K562 (cell line): ENCODE data around the gene TBC1D10A. TPM values are rescaled to one million over a fixed set of nuclear protein-coding genes. Genes with fewer than 3 reads are reported as not detected.

Experiments
- ATAC-seq: fragments of 200-7000 bp; cut with Tn5 transposase; 3 replicates; pipeline ENCODE4 v1.9.1; 2020; ENCODE audit warnings: moderate library complexity
- BruUV-seq: library from RNA; stranded (reverse); fragments of 400-500 nt; replicated peaks from 2 replicates; lab custom pipeline; 2021; lab: Mats Ljungman, UMichigan
- CTCF ChIA-PET: fragments of 300-600 bp; formaldehyde crosslinking; extraction: SDS; loops from one replicate; lab custom pipeline; 2021; ENCODE audit warnings: low intra/inter-chr PET ratio; lab: Yijun Ruan, JAX
- POLR2A ChIA-PET: fragments of 300-600, 350-650 bp; sonication (Branson Sonifier 250); formaldehyde crosslinking; extraction: SDS; loops from one replicate; lab custom pipeline; 2021; ENCODE audit warnings: antibody characterized with exemption, inconsistent platforms; lab: Yijun Ruan, JAX
- DNase-seq, 4 experiments: peaks; one replicate each; pipeline versions ENCODE4 v3.0.0 to v3.0.0-alpha.2; 2011 to 2018; ENCODE audit warnings: low spot score in 3 of 4, mixed read lengths in 3 of 4; ENCODE audit errors: extremely low read depth in 1 of 4
- FAIRE-seq: peaks from 2 replicates; lab custom pipeline; 2011; peaks lifted over from hg19 to GRCh38; lab: Jason Lieb, UNC
- H2AFZ ChIP-seq: 2 replicates; pipeline ENCODE4 v1.6.0; 2011; ENCODE audit warnings: low read depth, low read length, control low read depth, inconsistent platforms
- H3K27ac ChIP-seq: fragments of 200-600 bp; 3 replicates; pipeline ENCODE4 v1.8.0; 2011; ENCODE audit warnings: low read depth, mild to moderate bottlenecking, control low read depth, inconsistent platforms, low read length, moderate library complexity, mixed read lengths; ENCODE audit errors: extremely low read depth
- H3K27me3 ChIP-seq, 2 experiments: fragments of 300-600 bp in 1 of 2; 2 replicates in 1 of 2; 3 replicates in 1 of 2; pipeline versions ENCODE4 v1.6.0 to v1.8.0; 2011; ENCODE audit warnings: inconsistent platforms in 2 of 2, low read length in 2 of 2, mild to moderate bottlenecking in 1 of 2, mixed read lengths in 1 of 2, moderate library complexity in 1 of 2; ENCODE audit not compliant: control insufficient read depth in 2 of 2, insufficient read depth in 2 of 2
- H3K36me3 ChIP-seq: fragments of 300-600 bp; 3 replicates; pipeline ENCODE4 v1.8.0; 2011; ENCODE audit warnings: mild to moderate bottlenecking, low read length, inconsistent platforms; ENCODE audit not compliant: control insufficient read depth, insufficient read depth
- H3K4me1 ChIP-seq, 2 experiments: fragments of 200-600 bp in 1 of 2; replicated peaks in 1 of 2; 2 replicates in 1 of 2; 3 replicates in 1 of 2; pipeline versions ENCODE4 v1.5.1 to v1.8.0; 2011; ENCODE audit warnings: inconsistent platforms in 2 of 2, low read length in 2 of 2, mild to moderate bottlenecking in 1 of 2, mixed read lengths in 1 of 2, moderate library complexity in 1 of 2; ENCODE audit not compliant: control insufficient read depth in 2 of 2, insufficient read depth in 2 of 2
- H3K4me2 ChIP-seq: 2 replicates; pipeline ENCODE4 v1.6.1; 2011; ENCODE audit warnings: low read length, control low read depth, inconsistent platforms, mixed read lengths; ENCODE audit not compliant: insufficient read depth
- H3K4me3 ChIP-seq: fragments of 200-600 bp; sonication (generic), shearing (Covaris generic); 2 replicates; pipeline ENCODE4 v1.5.1; 2016; ENCODE audit warnings: control low read depth, inconsistent platforms
- H3K79me2 ChIP-seq: fragments of 200-600 bp; 3 replicates; pipeline ENCODE4 v1.8.0; 2011; ENCODE audit warnings: low read length, inconsistent platforms; ENCODE audit not compliant: control insufficient read depth, insufficient read depth
- H3K9ac ChIP-seq, 2 experiments: 2 replicates each; pipeline versions ENCODE4 v1.6.0 to v1.6.1; 2011; ENCODE audit warnings: low read depth in 2 of 2, low read length in 2 of 2, control low read depth in 1 of 2, inconsistent platforms in 1 of 2, mild to moderate bottlenecking in 1 of 2, mixed read lengths in 1 of 2; ENCODE audit not compliant: insufficient read depth in 1 of 2
- H3K9me1 ChIP-seq: one replicate; pipeline ENCODE4 v1.6.0; 2011; ENCODE audit warnings: inconsistent platforms, mild to moderate bottlenecking, low read length, moderate library complexity; ENCODE audit not compliant: control insufficient read depth, insufficient read depth
- H3K9me3 ChIP-seq: replicated peaks from 2 replicates; pipeline ENCODE4 v1.5.1; 2011; ENCODE audit warnings: low read depth, low read length, inconsistent platforms; ENCODE audit not compliant: control insufficient read depth, insufficient read depth
- H4K20me1 ChIP-seq: replicated peaks from 2 replicates; pipeline ENCODE4 v1.6.1; 2011; ENCODE audit warnings: low read length, inconsistent platforms, mixed read lengths; ENCODE audit not compliant: control insufficient read depth, insufficient read depth
- CREB3L1 ChIP-seq: fragments of 450-650 bp; IDR thresholded peaks from 2 replicates; pipeline ENCODE4 v1.6.1; 2014; ENCODE audit warnings: low read depth, mild to moderate bottlenecking, moderate library complexity, borderline replicate concordance
- HMG20A ChIP-seq: fragments of 450-650 bp; formaldehyde crosslinking; conservative IDR thresholded peaks from 2 replicates; pipeline ENCODE4 v1.4.0; 2020; ENCODE audit warnings: mild to moderate bottlenecking, mixed read lengths
- TCF7L2 ChIP-seq: fragments of 150-350 bp; IDR thresholded peaks from 2 replicates; pipeline ENCODE4 v1.6.1; 2016; ENCODE audit warnings: low read depth, mild to moderate bottlenecking, low read length, moderate library complexity
- ZNF121 ChIP-seq: sonication (generic); formaldehyde crosslinking; conservative IDR thresholded peaks from 2 replicates; pipeline ENCODE4 v1.8.0; 2022; ENCODE audit warnings: missing genetic modification reagents
- WGBS: fragments of 100-300 bp; shearing (Covaris generic); methylation state at CpG from one replicate; pipeline ENCODE4 v1.1.6; 2016; ENCODE audit warnings: low coverage, mixed read lengths; ENCODE audit not compliant: insufficient coverage; ENCODE audit errors: missing lambda C conversion rate; 5-methylcytosine and 5-hydroxymethylcytosine counted together
- in situ Hi-C: fragments of 300-500 bp; cut with MboI; formaldehyde crosslinking; loops from 4 replicates; pipeline ENCODE4 v1.15.0; 2018; ENCODE audit warnings: inconsistent platforms, mixed read lengths
- intact Hi-C: fragments of 100-400 bp; cut with micrococcal nuclease; formaldehyde crosslinking; loops from 2 replicates; pipeline ENCODE4 v1.14.2; 2022
- polyA plus RNA-seq, 8 experiments: library from polyadenylated mRNA; depleted of rRNA in 4 of 8; stranded (reverse) in 5 of 8; unstranded in 3 of 8; fragments of >200 nt; fragmentation: Nextera tagmentation in 2 of 8; fragmentation: Illumina TruSeq in 1 of 8; extraction: Ambion mirVana in 2 of 8; extraction: Trizol in 1 of 8; gene quantifications; 2 replicates each; pipeline versions ENCODE4 v1.2.1 to v1.2.3, GENCODE V29; 2011 to 2014; ENCODE audit warnings: inconsistent platforms in 1 of 8, missing spikeins in 1 of 8
- total RNA-seq, 7 experiments: library from RNA; depleted of rRNA in 6 of 7; stranded (reverse); fragments of >200 nt in 6 of 7; fragmentation: Illumina TruSeq in 2 of 7; extraction: Trizol in 2 of 7; gene quantifications; 2 replicates each; pipeline versions ENCODE4 v1.2.1 to v1.2.3, GENCODE V29; 2011 to 2021; ENCODE audit warnings: low replicate concordance in 1 of 7
- TF ChIP-seq, protein P1 (sequence below): fragments of 250-450 bp; sonication (Bioruptor Pico); IDR thresholded peaks from 2 replicates; pipeline ENCODE4 v1.8.0; 2022; ENCODE audit warnings: inconsistent platforms, mild to moderate bottlenecking, moderate library complexity, borderline replicate concordance
- TF ChIP-seq, protein P2 (sequence below), 3 experiments: fragments of 200-800 bp in 1 of 3; sonication (Bioruptor generic) in 1 of 3; sonication (generic) in 1 of 3; formaldehyde crosslinking in 1 of 3; IDR thresholded peaks; 2 replicates each; pipeline versions ENCODE4 v1.6.1 to v1.8.0; 2016 to 2022; ENCODE audit warnings: mild to moderate bottlenecking in 2 of 3, missing compliant biosample characterization in 2 of 3, missing genetic modification characterization in 2 of 3, missing genetic modification reagents in 1 of 3
- TF ChIP-seq, protein P3 (sequence below): sonication (generic); formaldehyde crosslinking; IDR thresholded peaks from 2 replicates; pipeline ENCODE4 v1.9.0; 2022; ENCODE audit warnings: mild to moderate bottlenecking, missing genetic modification reagents

The TBC1D10A gene
- total and polyA plus RNA-seq, 9 of the 15 experiments (the other 6 are each of a cell fraction or from before 2014, with no cell fraction given): 0.13 to 10.4 (median 4.6) TPM

GRCh38 chr22:30282616-30283046 is 44.1 kb downstream of the TBC1D10A start (continued):
- no peak for TF ChIP-seq HMG20A (CRISPR knock-in tag)
- TF ChIP-seq, protein P1, sequence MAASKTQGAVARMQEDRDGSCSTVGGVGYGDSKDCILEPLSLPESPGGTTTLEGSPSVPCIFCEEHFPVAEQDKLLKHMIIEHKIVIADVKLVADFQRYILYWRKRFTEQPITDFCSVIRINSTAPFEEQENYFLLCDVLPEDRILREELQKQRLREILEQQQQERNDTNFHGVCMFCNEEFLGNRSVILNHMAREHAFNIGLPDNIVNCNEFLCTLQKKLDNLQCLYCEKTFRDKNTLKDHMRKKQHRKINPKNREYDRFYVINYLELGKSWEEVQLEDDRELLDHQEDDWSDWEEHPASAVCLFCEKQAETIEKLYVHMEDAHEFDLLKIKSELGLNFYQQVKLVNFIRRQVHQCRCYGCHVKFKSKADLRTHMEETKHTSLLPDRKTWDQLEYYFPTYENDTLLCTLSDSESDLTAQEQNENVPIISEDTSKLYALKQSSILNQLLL (CRISPR knock-in tag): no peak

GRCh38 chr22:30280505-30280904 is 46.2 kb downstream of the TBC1D10A start:
- ChIA-PET POLR2A (no interaction called here), CTCF (interaction anchor here (0.6 kb wide), 1 partner anchor 161 kb away, joined by 3 read pairs; no protein-coding TSS in a partner anchor)
- intact Hi-C loops: no loop called here
- no peaks in the 10 kb centered on the region for H3K9me1 ChIP-seq
- no peak overlapping the region for H3K4me3 ChIP-seq
- WGBS: 28% methylated on average over 8 of the region's 8 CpGs
- H3K4me2 ChIP-seq: no peak overlapping the region
- no peak overlapping the region; a peak in 1 of 4 replicates for H3K9ac ChIP-seq
- H3K27ac ChIP-seq: no peak overlapping the region
- no peak overlapping the region for H2AFZ ChIP-seq
- in situ Hi-C loops: loop anchor here (5.0 to 10.0 kb wide), 3 partner anchors 97 to 324 kb away; partner anchors contain the start of gene TCN2
- no peaks in the 10 kb centered on the region for H3K9me3 ChIP-seq
- H3K79me2 ChIP-seq: no peaks in the 10 kb centered on the region
- TF ChIP-seq TCF7L2: no peak
- TF ChIP-seq, protein P2, sequence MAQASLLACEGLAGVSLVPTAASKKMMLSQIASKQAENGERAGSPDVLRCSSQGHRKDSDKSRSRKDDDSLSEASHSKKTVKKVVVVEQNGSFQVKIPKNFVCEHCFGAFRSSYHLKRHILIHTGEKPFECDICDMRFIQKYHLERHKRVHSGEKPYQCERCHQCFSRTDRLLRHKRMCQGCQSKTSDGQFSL (CRISPR knock-in tag; IDR thresholded peaks at IDR 0.05): no peak
- TF ChIP-seq, protein P2 (tag; IDR thresholded peaks at IDR 0.05): no peak
- TF ChIP-seq CREB3L1: no peak
- TF ChIP-seq ZNF121 (CRISPR knock-in tag): no peak
- TF ChIP-seq, protein P3, sequence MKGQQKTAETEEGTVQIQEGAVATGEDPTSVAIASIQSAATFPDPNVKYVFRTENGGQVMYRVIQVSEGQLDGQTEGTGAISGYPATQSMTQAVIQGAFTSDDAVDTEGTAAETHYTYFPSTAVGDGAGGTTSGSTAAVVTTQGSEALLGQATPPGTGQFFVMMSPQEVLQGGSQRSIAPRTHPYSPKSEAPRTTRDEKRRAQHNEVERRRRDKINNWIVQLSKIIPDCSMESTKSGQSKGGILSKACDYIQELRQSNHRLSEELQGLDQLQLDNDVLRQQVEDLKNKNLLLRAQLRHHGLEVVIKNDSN: no peak
- BruUV-seq: no TSS peak
- no peaks in the 10 kb centered on the region for H3K36me3 ChIP-seq
- DNase-seq (no peak), FAIRE-seq (no peak), ATAC-seq (no peak)
- no peaks in the 10 kb centered on the region for H4K20me1 ChIP-seq
- H3K4me1 ChIP-seq: peaks cover 5 to 38% of the 10 kb centered on the region in 2 experiments; a peak in 4 of 5 replicates
- no peaks in the 10 kb centered on the region; a peak in 1 of 5 replicates for H3K27me3 ChIP-seq
